Astrocyte (in vitro differentiated cells and primary cell): ENCODE measurements around the gene SREBF2.

Experiments
- CTCF ChIP-seq: IDR thresholded peaks from 2 replicates; pipeline ENCODE4 v1.5.1; 2011; ENCODE audit warnings: low read depth, mild to moderate bottlenecking, inconsistent platforms, low read length, moderate library complexity; ENCODE audit not compliant: insufficient read depth
- EZH2 ChIP-seq: IDR thresholded peaks from 2 replicates; pipeline ENCODE4 v1.6.1; 2012; ENCODE audit warnings: mild to moderate bottlenecking, low read length, inconsistent platforms; ENCODE audit not compliant: insufficient read depth

- no peak for TF ChIP-seq CTCF
- TF ChIP-seq EZH2 = peak; percentile 3
These were observed 85.2 kb downstream of the SREBF2 start for GRCh38 chr22:41917903-41918791.
